Measurements from ENCODE around the gene KNTC1. TPM values are rescaled to one million over a fixed set of nuclear protein-coding genes. Genes with fewer than 3 reads are reported as not detected.
"Not testable (repeated sequence)": the region's sequence is repeated elsewhere in the genome, so short reads cannot be mapped to it uniquely, and the experiment has no call there.

The KNTC1 gene
- total RNA-seq, 1 donor from 2014 or later: 34.0 TPM

- peaks cover 14% of the 10 kb centered on the region for H3K9me3 Mint-ChIP-seq (ENCODE audit: unreplicated experiment)
- H3K4me1 Mint-ChIP-seq (ENCODE audit: low read depth, unreplicated experiment): peaks cover 8% of the 10 kb centered on the region
- TF ChIP-seq CTCF (IDR thresholded peaks at IDR 0.05; ENCODE audit: partially characterized antibody, unreplicated experiment): no peak
- H3K4me3 Mint-ChIP-seq (ENCODE audit: unreplicated experiment): no peak overlapping the region
- no peak for DNase-seq
- H3K27ac Mint-ChIP-seq (ENCODE audit: unreplicated experiment): no peak overlapping the region
- H3K27me3 Mint-ChIP-seq (ENCODE audit: unreplicated experiment): peaks cover 12% of the 10 kb centered on the region
- peaks cover 5% of the 10 kb centered on the region for H3K36me3 Mint-ChIP-seq (ENCODE audit: unreplicated experiment)
These were observed 23.1 kb upstream of the KNTC1 start for GRCh38 chr12:122503783-122504590.

DNA sequence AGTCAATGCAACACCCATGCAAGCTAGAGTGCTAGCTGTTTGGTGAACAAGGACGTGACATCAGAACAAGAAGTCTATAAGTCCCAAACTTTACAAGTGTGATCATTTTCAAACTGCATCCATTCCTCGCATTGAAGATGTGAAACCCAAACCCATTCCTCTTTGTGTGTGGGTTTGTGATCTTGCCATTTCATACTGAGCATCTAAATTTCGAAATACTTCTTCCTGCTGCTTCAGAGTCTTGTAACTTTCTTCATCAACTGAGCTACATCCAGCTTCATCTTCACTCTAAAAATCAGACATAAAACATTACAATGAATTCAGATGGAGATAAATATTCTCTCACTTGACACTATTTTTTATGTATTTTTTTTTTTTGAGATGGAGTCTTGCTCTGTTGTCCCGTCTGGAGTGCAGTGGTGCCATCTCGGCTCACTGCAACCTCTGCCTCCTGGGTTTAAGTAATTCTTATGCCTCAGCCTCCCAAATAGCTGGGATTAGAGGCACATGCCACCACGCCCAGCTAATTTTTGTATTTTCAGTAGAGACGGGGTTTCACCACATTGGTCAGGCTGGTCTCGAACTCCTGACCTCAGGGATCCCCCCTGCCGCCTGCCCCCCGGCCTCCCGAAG, 21.5 kb upstream of the KNTC1 start:
- H3K27ac Mint-ChIP-seq (ENCODE audit: unreplicated experiment): no peak overlapping the region
- H3K27me3 Mint-ChIP-seq (ENCODE audit: unreplicated experiment): peaks cover 12% of the 10 kb centered on the region
- H3K4me1 Mint-ChIP-seq (ENCODE audit: low read depth, unreplicated experiment): peaks cover 6% of the 10 kb centered on the region
- peaks cover 5% of the 10 kb centered on the region for H3K36me3 Mint-ChIP-seq (ENCODE audit: unreplicated experiment)
- H3K9me3 Mint-ChIP-seq (ENCODE audit: unreplicated experiment): peaks cover 13% of the 10 kb centered on the region
- no peak overlapping the region for H3K4me3 Mint-ChIP-seq (ENCODE audit: unreplicated experiment)
- DNase-seq: no peak
- TF ChIP-seq CTCF (IDR thresholded peaks at IDR 0.05; ENCODE audit: partially characterized antibody, unreplicated experiment): no peak

GRCh38 chr12:122506393-122506938, 20.6 kb upstream of the KNTC1 start:
- H3K4me1 Mint-ChIP-seq (ENCODE audit: low read depth, unreplicated experiment): peaks cover 3% of the 10 kb centered on the region
- no peak overlapping the region for H3K27ac Mint-ChIP-seq (ENCODE audit: unreplicated experiment)
- peaks cover 5% of the 10 kb centered on the region for H3K36me3 Mint-ChIP-seq (ENCODE audit: unreplicated experiment)
- H3K27me3 Mint-ChIP-seq (ENCODE audit: unreplicated experiment): peaks cover 7% of the 10 kb centered on the region
- no peak for TF ChIP-seq CTCF (IDR thresholded peaks at IDR 0.05; ENCODE audit: partially characterized antibody, unreplicated experiment)
- no peak for DNase-seq
- H3K9me3 Mint-ChIP-seq (ENCODE audit: unreplicated experiment): peaks cover 7% of the 10 kb centered on the region
- H3K4me3 Mint-ChIP-seq (ENCODE audit: unreplicated experiment): no peak overlapping the region

DNA sequence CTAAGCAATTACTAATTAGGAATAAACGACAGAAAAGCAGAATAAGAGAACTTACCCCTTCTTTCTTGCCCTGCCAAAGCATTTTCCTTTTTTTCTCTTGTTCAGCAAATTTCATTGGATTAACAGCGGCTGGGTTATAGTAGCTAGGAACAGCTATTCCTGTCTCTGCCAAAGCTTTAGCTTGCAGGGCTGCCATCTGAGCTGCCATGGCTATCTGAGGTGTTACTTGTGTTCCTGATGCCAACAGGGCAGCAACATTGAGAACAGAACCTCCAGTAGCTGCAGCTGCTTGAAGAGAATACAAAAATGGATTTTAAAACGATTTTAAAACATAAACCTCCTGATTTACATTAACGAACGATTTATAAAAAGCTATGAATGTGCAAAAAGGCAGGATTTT, 18.9 kb upstream of the KNTC1 start:
- peaks cover 3% of the 10 kb centered on the region for H3K27me3 Mint-ChIP-seq (ENCODE audit: unreplicated experiment)
- no peaks in the 10 kb centered on the region for H3K4me1 Mint-ChIP-seq (ENCODE audit: low read depth, unreplicated experiment)
- TF ChIP-seq CTCF (IDR thresholded peaks at IDR 0.05; ENCODE audit: partially characterized antibody, unreplicated experiment): no peak
- peaks cover 5% of the 10 kb centered on the region for H3K36me3 Mint-ChIP-seq (ENCODE audit: unreplicated experiment)
- H3K27ac Mint-ChIP-seq (ENCODE audit: unreplicated experiment): no peak overlapping the region
- DNase-seq: no peak
- H3K4me3 Mint-ChIP-seq (ENCODE audit: unreplicated experiment): no peak overlapping the region
- peaks cover 1% of the 10 kb centered on the region for H3K9me3 Mint-ChIP-seq (ENCODE audit: unreplicated experiment)

DNA sequence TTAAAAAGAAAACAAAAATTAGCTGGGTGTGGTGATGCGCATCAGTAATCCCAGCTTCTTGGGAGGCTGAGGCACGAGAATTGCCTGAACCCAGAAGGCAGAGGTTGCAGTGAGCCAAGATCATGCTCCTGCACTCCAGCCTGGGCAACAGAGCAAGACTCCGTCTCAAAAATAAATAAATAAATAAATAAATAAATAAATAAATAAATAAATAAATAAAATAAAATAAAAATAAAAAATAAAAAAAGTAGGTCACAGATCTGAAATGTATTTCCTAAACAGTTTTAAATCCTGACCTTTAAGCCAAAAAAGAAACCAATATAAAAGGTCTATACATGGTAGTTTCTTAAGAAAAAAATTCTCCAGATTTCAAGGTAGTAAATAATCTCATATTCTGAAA, 14.0 kb upstream of the KNTC1 start:
- H3K9me3 Mint-ChIP-seq (ENCODE audit: unreplicated experiment); H3K27me3 Mint-ChIP-seq (ENCODE audit: unreplicated experiment); H3K36me3 Mint-ChIP-seq (ENCODE audit: unreplicated experiment); H3K27ac Mint-ChIP-seq (ENCODE audit: unreplicated experiment); H3K4me1 Mint-ChIP-seq (ENCODE audit: low read depth, unreplicated experiment); H3K4me3 Mint-ChIP-seq (ENCODE audit: unreplicated experiment); DNase-seq: not testable (repeated sequence)

All from glutamatergic neuron (in vitro differentiated cells).